ENCODE measurements around the gene SPOCK2.

GRCh38 chr10:72049472-72049871 lies 38.9 kb downstream of the SPOCK2 start:
- no peak for TF ChIP-seq EZH2 (IDR thresholded peaks at IDR 0.05; ENCODE audit: borderline replicate concordance, low read depth, low read length, poor library complexity, severe bottlenecking)
- no peak for TF ChIP-seq CTCF (conservative IDR thresholded peaks at IDR 0.05; ENCODE audit: low read depth, low read length)
